ENCODE data around the gene SYT6.
"Not testable (repeated sequence)": the region's sequence is repeated elsewhere in the genome, so short reads cannot be mapped to it uniquely, and the experiment has no call there.

SYT6 gene

DNA sequence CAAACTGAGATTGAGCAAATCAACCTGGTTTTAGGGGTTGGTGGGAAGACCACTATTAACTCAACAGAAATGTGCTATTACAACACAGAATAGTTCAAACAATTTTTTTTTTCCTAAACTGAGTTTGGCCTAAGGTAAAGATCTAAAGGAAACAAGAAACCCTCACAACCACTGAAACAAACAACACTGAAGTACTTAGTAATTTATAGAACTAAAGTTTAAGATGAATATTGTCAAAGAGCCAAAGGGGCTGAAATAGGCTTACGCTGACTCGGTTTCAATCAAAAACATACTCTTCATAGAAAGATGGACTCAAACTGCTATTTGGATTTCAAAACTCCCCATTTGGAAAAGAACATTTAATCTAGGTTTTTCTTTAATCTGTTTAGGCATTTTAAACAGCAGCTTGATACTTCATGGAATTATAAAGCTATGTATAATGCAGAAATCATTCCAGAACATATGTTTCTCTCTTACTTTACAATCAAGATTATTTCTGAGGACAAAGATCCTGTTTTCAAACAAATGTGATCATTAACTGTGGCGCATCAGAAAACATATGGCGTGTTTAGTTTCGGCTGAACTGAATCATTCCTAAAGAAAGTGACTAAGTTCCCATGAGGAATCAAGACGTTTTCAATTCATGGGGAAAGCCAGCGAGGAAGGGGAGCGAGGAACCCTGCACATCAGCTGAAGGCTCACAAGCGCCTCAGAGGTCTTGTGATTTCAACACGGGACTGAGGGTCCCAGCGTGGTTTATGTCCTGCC is 62.7 kb downstream of the SYT6 start:
- DNase-seq = no peak

DNA sequence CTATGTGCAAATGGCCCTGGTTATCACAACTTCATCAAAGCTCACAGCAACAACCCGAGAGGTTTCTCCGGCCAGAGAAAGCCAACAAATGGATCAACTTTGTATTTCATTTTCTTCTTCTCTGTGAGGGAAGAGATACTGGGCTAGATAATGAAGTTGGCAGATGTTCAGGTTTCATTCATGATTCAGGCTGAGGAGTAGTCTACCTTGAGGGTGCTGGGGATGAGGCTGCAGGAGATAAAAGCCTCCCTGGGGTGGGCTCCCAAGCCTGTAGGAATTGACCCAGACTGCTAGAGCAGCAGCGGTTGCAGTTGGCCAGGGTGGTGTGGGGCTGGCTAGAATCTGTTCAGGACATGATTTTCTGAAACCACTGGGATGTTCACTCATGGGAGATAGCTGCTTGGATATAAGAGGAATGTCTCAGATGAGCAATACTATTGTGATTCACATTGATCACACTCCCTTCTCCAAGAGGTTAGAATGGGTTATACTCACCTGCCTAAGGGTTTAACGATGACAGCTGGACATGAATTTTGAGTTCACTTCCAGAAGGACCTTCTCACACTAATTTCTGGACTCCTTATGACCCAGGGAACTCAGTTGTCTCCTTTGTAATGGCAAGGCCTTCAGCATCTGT is 64.0 kb downstream of the SYT6 start:
- no peak for DNase-seq

DNA sequence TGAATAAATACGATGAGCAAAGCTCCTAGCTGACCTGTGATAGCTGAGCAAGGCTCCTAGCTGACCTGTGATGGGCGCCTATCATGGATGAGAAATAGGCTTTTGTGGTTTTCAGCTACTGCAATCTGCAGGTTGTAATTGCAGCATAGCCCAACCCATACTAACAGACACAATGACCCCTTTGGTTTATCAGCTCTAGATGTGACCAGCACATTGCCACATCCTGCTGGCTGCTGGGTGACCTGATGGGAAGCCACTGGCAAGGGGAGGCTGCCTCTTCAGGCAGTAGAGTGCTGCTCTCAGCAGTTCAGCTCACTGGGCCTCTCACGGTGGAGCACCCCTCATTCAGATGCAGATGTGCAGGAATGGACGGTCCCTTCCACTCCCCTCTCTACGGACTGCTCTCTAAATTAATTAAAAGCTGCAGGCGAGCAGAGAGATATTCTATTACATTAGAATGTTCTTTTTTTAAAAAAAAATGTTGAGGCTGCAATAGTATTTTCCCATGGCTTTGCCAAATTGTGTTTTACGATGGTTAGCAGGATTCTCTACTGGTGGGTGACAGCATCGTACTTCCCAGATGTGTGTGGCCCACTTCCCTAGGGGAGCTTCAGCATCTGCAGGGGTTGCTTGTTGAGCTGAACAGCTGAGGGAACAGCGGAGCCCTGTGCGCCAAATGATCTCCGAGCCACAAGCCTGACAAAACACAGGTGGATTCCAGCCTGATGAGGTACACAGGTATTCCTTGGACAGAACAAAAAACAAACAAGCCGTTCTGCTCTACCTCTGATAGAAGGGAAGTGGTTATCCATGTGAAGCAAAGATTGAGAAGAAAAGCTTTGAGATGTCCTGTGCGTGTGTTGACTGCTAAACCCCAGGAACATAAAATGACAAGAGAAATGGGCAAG is 65.0 kb downstream of the SYT6 start:
- no peak for DNase-seq

DNA sequence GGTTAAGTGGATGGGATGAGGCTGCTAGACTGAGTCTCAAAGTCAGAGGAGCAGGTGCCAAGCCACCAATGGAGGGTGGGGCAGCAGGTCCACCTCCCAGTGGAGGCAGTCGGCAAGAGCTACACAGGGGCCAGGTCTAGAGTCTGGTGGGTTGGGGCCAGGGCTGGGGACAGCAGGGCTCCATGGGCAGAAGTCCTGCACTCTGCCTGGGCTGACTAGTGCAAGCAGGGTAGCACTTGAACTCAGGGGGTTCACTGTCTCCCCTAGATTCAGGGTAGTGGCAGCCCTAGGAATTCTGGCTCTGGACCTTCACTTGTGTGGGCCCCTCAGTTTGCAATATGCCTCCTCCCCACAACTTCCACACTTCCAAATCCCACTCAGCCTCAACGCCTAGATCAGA is 66.2 kb downstream of the SYT6 start:
- DNase-seq = no peak

DNA sequence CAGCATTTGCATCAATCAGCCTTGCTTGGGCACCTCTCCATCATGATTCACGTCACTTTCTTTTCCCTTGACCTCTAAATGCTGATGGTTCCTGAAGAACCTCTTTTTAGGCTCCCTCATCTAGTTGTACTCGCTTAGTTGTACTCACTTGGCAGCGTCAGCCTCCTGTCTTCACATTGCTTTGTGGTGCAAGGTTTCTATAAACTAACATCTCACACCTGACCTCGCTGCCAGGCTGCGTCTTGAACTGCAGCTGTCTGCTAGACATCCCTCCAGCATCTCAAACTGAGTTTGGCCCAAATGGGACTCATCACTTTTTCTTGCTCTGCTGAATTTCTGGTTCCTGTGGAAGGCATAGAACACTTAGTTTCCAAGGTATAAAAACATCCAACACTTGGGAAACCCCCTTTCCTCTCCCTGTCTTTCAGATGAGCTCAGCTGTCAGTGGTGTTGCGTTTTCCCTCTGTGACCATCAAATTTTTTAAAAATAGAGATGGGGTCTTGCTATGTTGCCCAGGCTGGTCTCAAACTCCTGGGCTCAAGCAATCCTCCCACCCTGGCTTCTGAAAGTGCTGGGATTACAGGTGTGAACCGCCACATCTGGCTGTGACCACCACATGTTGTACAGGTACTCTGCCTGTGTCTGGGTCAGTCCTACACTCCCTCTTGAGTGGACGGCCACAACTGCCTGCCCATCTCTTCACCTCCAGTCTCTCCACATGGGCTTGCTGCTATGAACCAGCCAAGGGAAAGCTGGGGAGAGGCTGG is 66.9 kb downstream of the SYT6 start:
- no peak for DNase-seq

DNA sequence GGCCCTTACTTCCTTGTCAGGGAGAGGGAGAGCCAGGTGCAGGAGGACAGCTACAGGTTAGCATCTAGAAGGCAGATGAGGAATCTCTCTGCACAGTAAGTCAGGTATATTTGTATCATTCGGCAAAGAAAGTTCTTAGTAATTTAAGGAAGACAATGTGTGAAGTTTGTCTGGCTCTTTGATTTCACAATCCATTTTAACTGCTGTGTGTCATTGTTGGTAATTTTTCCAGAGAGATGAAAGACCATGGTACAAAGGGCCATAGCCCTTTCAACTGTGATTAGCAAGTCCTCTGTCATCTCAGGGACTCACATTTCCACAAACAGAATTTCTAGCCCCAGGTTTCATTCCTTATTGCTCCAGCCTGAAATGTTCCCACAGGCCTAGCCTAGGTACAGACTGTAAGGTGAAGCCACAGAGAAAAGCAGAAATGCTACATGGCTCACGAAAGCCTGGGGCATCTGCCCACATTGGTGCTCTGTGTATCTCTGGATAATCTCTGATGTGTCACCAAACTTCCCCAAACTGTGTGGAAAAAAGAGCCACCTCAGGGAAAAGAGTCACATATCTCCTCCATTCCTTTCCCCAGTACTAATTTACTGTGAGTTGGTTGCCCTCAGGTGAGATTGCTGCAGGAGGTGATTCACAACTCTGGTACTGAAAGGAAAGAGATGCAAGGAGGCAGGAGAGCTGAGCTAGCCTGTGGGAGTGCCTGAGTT is 70.6 kb downstream of the SYT6 start:
- DNase-seq = no peak

DNA sequence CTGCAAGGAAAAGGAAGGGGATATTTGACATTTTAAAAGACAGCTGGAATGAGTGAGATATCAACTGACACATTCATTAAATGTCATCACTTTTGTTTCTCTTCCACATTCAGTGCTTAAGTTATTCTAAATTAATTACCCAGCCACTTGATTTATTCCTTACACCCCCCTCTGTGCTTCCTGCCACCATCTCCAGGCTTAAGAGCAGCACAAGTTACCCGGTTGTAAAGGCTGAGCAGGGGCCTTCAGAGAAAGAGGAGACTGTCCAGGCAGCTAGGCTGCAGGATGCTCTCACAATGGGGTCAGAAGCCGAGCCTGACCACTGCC is 71.4 kb downstream of the SYT6 start:
- no peak for DNase-seq

DNA sequence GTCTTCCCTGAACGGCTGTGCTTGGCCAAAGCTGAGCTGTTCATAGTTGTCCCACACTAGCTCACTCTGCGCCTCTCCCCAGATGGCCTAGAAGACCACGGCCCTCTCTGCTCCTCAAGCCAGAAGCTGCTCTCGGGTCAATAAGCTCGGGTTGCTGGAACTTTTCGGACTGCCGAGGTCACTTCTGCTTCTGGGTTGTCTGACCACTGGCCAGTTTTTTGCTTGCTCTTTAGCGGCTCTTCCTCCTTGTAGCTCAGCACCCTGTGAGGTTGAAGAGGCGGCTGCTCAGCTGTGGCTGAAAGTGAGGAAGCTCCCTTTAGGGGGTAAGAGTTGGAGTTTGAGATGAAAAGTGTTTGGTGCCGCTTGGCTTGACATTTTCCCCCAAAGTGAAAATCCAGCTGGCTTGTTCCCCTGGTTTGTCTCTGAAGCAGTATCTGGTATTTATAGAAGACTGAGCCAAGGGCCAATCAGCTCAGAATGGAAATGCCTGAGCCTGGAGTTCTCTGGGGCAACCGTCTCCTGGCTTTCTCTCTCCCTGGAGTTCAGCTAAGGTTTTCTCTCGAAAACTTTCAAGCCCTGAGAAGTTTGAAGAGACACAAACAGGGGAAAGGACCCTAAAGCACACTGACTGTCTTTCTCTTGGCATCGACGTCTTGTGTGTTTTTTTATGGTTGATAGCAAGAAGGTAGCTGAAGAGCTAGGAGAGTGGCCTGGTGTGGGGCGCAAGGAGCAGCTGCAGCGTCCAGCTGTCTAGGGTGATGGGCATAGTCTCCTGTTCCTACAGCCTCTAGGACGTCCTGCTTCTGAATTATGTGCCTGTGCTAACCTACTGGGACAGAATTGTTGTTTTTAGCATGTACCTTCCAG is 72.0 kb downstream of the SYT6 start:
- no peak for DNase-seq

DNA sequence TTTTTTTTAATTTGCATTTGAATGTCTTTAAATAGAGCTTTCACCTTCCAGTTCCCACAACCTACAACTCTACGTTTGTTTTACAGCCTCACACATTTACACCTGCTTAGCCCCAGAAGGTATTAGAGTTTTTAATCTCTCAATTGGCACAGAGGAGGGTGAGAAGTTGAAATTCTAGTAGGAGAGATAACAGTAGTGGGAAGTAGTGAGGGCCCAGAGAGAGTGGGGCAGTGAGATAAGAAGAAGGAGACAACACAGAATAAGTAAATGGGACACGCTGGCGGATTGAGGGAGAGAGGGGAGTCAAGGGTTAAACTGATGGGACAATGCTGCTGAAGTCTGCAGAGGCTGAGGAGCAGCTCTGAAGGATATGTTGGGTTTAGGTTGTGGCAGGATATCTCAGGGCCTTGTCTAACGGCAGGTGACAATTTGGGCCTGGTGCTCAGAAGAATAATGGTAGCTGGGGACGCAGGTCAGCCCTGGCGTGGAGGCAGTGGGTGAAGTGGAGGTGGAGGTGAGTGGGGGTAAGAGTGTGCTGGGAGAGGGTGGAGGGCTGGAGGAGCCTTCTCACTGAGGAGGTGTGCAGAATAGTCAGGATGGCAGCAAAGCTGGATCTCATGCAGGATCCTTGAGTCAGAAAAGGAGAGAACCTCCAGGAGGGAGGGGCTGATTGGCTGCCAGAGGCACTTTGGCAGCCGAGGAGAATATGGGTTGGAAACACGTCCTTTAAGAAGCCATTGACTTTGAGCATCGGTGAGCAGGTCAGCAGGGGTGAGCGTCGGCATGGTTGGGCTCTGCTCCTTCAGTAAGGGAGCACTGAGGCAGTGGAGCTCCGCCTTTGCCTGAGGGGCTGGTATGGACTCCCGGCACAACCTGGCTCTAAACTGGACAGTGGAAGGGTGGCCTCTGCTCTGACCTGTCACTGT is 72.9 kb downstream of the SYT6 start:
- DNase-seq = no peak

DNA sequence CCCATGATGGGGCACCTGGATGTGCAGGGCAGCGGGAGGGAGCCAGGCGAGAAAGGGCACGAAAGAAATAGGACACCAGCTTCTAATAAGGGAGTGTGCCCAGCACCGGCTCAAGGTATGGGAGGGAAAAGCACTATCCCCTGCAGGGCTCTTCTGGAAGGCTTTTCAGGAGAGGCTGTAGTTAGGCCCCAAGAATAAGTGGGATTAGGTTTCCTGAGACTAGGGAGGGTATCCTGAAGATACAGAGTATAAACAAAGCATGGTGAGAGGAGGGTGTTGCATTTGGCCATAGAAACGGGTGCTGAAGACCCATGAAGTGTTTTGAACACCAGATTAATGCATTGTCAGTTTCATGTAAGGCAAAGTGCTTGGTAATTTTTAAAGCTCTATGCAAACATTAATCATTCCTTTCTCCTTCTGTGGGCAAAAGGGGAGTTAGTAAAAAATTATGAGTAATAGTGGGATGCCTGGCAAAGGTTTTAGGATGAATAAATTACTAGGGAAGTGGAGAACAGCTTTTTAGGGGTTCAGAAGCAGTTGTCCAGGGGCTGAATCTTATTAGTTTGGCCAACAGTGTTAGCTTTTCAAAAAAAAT is 74.0 kb downstream of the SYT6 start:
- no peak for DNase-seq

DNA sequence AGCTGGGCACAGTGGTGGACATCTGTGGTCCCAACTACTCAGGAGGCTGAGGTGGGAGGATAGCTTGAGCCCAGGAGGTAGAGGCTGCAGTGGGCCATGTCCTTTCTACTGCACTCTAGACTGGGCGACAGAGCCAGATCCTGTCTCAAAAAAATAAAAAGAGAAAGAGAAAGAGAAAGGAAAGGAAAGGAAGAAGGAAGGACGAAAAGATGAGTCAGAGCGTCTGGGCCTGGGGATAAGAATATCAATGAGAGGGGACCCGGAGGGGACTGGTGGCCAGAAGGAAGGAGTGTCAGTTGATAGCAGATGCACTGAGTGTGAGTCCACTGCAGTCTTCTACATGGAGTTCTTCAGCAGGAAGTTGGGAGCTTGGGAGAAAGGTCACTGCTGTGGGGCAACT is 75.6 kb downstream of the SYT6 start:
- DNase-seq = no peak

DNA sequence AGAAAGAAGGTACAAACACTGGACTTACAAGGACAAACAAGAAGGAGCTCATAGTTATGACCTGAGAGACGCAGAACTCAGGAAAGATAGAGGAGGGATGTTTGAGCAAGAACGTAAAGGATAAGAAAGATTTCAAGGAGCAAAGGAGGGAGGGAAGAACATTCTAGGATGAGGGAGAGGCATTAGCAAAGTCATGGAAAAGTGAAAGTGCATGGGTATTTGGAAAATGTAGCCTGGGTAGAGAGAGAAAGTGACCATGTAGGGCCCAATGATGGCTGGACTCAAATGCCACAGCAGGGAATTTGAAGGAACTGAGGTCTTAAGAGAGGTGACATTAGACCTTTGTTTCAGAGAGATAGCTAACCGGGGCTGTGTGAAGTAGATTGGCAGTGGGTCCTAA is 76.5 kb downstream of the SYT6 start:
- no peak for DNase-seq

DNA sequence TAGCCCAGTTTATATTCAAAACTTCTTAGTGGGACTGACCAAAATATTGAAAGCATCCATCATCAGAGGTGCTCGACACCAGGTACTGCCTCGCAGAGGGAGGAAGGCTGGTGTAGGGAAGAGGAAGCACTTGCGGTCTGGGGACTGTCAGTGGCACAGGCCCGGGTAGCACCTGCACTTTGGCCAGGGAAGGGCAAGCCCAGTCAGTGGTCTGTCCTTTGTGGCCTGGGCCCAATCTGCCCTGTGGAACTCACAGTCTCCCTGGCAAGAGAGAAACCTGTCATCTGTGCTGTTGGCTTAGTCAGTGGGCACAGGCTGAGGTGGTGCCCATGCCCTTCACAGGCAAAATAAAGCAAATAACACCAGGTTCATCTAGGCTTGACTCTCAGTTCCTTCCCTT is 77.4 kb downstream of the SYT6 start:
- no peak for DNase-seq

DNA sequence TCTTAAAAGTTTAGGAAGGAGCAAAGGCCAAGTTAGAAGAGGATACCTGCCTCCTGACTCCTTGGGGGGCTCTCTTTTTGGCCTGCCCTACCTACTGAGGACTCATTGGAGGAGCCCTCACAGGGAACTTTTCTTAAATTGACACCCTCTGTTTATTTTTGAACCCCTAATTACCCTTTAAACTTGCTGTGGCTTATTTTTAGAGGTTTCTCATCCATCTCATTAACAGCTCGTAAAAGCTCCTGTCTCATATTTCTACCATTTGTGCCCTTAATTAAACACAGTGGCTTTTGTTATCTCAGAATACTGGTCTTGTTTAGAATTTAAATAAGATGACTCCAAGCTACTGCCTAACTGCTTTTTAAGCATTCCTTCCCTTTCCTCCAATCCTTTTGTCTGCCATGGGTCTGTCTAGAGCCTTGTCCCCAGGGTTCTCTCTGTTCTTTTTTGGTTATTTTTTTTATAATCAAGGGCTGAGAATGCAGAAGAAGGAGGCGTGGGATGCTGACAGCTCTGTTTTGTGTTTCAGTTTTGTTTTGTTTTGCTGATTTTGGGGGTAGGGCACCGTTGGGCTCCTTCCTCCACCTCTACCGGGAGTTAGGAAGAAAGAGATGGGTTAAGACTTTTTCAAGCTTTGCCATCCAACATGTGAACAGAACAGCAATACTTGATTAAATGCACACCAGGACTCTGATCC is 78.0 kb downstream of the SYT6 start:
- DNase-seq = no peak

DNA sequence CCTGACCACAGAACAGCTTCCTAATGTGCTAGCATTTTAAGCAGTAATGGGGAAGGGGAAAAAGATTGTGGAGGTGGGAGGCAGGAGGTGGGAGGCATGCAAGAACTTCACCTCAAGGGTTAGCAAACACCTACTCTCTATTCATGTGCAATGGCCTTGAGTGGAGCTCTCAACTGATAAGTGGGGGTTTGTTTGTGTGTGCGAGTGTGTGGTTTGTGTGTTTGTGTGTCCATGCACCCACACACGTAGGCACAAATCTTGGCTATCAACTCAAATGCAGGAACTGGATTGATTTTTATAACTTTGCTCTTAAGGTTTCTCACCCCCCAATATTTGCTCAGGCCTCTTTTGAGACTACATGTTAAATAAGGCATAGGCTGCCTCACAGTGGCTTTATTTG is 78.6 kb downstream of the SYT6 start:
- no peak for DNase-seq

DNA sequence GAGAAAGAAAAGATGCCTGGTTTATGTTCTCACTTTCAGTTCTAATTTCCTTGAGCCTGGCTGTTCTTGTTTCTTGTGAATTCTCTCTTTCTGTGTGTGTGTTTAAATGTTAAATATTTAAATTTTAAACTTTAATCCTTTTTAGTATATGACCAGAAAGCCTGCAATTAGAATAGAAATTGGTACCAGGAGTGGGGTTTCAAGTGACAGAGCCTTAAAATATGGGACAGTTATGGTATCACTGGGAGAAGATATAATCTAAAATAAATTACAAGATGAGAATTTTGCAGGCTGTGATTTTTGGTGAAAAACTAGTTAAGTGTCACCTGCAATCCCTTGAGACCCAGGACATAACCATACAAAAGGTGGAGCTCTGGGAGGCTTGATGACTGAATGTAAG is 81.4 kb downstream of the SYT6 start:
- DNase-seq = no peak

DNA sequence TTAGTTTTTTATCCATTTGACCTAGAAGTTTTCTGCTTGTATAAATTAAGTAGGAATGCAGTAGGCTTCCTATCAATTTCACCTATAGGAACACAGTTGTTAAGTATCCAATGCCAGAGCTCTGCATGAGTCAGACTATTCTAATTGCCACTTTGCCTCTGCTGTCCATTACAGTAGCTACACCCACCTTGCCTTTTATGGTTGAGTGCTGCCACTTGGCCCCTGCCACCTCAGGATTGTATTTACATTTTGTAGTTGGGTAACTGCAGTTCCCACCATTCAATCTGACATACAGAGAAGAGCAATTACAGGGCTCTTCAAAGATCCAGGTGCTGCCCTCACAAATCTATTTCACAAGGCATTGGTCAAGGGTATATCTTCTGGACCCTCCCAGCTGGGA is 83.9 kb downstream of the SYT6 start:
- not testable (repeated sequence) for DNase-seq

DNA sequence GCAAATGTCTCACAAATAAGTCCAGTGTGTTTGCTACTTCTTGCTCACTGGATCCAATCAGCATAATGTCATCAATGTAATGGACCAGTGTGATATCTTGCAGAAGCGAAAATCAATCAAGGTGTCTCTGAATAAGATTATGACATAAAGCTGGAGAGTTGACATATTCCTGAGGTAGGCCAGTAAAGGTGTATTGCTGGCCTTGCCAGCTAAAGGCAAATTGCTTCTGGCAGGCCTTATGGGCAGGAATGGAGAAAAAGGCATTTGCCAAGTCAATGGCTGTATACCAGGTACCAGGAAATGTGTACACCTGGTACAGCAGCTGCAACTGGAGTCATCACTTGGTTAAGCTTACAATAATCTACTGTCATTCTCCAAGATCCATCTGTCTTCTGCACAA is 85.0 kb downstream of the SYT6 start:
- DNase-seq = not testable (repeated sequence)

DNA sequence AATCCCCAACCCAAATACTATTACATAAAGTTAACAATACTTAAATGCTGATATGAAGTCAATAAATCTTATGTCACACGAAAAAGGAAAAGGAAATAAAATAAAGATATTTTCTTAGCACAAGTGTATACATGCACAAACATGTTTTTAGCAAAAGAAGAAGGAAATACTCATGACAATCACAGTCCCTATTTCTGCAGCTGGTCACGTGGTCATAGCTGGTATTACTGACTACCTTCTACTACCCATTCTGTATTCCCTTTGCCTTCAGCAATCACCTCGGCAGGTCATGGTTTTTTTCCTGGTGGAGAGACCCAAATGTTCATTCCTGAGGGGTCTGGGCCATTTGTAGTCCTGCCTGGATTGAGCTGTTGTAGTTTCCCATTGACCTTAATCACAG is 88.0 kb downstream of the SYT6 start:
- DNase-seq = not testable (repeated sequence)
